GM20431 (cell line): ENCODE data around the gene KCTD5.

Experiments used
- in situ Hi-C: fragments of 300-500 bp; cut with MseI, MboI; formaldehyde crosslinking; loops from one replicate; pipeline ENCODE4 v1.15.0; 2020; ENCODE audit warnings: low sequenced_read_pairs; ENCODE audit not compliant: unreplicated experiment

KCTD5 gene

DNA sequence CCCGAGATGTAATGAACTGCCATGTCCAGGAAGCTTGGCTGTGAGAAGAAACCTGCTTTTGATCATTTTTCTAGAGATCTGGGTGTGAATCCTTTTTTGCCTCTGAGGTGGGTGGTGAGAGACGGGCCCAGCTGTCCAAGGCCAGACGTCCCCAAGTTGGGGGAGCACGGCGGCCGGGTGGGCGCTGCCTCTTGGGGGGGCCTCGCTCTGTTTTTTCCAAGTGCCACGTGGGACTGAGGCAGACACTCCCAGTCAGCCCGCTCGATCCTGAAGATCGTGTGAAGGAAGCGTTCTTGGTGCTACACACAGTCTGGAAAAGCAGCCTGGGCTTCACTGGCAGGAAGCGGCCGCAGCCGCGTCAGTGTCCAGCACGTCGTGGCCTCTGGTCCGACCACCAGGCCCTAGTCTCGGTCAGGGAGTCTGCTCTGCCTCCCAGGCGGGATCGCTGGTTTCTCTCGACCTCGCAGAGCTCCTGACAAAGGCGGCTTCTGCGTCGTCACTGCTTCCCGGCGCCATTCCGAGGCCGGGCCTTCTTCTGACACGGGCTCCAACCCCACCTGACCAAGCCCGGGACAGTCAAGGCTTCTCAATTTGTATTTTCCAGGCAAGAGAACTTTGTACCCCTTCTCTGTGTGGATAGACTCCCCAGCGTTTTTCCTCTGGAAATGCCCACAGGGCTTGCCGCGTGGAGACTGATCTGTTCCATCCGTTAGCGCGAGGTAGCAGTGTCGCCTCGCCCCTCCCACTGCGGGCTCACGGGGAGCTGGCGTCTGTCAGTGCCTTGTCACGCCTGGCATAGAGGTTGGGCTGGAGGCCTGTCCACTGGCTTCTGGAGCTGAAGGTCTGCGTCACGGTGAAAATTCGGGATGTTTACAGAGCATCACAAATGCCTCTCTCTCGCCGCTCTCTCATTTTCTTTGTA lies 25.3 kb downstream of the KCTD5 start:
- in situ Hi-C loops = no loop called here

DNA sequence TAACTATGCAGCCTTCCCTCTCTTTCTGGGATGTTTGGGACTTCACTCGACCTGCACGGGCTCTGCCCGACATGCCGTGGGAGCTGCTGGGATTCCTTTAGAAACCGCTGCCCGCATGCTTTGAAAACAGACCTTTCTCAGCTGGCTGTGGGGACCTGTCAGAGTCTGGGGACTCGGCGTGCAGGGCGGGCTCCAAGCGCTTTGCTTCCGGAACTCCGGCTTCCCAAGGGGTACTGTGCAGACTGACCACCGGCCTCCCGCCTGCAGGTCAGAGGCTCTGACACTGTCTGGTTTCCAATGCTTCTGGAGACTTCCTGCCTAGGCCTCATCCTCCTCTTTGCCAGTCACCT lies 25.9 kb downstream of the KCTD5 start:
- in situ Hi-C loops = no loop called here

DNA sequence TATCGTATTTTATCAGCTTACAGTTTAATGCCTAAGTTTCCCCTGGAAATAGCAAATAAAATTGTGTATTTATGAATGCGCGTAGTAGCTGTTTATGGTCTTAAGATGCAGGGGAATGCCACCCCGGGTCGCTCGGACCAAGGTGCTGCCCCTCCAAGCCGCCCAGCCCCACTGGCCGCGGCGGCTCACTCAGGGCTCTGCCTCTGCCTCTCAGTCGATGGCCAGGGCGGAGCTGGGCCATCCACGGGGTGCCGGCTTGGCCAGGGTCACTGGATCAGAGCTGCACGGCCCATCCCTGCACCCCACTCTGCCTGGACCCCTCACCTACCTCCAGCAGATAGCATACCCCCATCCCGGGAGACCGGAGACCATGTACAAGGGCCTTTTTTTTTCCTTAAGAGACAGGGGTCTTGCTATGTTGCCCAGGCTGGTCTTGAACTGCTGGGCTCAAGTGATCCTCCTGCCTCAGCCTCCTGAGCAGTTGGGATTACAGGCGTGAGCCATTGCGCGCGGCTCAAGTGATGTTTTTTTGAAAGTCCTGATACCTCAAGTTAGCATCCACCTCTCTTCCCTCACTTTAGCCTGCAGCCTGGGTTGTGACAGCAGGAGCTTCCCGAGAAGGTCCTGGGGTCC lies 26.7 kb downstream of the KCTD5 start:
- in situ Hi-C loops = no loop called here

- in situ Hi-C loops = no loop called here
Measured at GRCh38 chr16:2709588-2709984, 27.3 kb downstream of the KCTD5 start.

DNA sequence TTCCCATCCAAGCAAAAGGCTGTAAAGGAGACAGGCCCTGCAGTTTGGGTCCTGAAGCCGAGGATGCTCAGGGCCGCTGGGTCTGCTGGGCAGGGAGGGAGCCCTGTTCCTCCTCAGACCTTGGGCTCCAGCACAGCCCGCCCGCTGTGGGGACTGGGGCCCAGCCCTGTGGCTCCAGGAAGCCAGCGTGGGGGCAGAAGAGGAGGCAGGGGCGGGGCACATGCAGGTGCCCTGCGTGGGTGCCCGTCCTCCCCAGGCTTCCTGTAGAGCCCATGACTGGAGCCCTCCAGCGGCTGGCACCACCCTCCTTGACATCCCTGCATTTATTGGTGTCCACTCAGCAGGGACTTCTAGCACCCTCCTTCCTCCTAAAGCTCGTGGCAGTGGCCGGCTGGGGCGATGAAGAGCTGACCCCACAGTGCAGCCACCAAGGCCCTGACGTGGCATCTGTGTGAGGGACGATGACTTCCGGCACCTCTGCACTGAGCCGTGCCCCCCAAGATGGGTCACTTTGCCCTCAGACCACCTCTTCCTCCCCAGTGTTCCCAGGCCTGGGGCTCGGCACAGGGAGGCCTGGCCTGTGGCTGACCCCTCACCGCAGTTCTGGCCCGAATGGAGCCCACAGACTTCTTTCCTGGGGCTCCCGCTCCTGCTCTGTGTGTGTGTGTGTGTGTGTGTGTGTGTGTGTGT lies 27.8 kb downstream of the KCTD5 start:
- in situ Hi-C loops = no loop called here

- in situ Hi-C loops = no loop called here
Measured at GRCh38 chr16:2710711-2711231, 28.4 kb downstream of the KCTD5 start.

DNA sequence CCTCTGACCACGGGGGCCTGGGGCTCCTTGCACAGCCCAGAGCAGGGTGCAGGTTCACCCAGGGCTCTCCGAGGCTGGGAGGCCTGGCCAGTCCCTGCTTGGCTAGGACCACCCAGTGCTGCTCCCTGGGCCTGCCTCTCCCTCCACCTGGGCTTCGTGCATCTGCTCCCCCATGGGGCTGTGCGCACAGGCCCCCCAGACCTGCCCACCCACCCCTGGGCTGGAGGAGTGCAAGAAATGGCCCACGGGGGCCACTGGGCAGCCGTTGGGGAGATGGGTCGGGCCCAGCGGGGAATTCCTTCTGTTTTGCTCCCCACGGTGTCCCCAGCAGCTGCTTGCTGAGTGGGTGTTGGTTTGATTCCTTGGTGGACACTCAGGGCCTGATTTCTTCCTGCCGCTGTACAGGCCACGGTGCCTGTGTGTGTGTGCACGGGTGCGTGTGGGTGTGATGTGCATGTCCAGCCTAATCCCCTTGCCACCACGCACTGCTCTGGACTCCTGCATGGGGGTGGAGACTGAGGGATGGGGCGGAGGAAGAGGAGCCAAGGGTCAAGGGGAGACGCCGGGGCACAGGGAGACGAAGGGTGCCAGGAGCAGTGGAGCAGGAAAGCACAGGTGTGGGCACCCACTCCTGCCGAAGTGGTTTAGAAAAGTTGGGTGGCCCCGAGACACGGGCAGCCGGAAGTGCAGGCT lies 29.2 kb downstream of the KCTD5 start:
- in situ Hi-C loops = no loop called here

GRCh38 chr16:2712063-2712441 lies 29.7 kb downstream of the KCTD5 start:
- in situ Hi-C loops = no loop called here

DNA sequence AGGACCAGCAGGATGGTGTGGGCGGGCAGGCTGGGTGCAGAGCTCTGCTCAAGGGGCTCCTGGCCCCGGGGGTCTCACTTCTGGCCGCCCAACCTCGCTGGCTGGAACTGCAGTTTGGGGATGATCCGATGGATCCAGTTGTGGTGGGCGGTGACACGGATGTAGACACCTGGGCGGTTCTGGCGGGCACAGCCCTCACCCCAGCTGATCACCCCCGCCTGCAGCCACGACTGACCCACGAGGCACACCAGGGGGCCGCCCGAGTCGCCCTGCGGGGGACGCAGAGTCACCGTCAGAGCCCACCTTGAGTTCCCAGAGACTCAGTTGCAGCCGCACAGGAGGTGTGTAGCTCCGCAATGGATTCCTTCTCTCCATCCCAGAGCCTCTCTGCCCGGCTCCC lies 30.2 kb downstream of the KCTD5 start:
- in situ Hi-C loops = no loop called here

DNA sequence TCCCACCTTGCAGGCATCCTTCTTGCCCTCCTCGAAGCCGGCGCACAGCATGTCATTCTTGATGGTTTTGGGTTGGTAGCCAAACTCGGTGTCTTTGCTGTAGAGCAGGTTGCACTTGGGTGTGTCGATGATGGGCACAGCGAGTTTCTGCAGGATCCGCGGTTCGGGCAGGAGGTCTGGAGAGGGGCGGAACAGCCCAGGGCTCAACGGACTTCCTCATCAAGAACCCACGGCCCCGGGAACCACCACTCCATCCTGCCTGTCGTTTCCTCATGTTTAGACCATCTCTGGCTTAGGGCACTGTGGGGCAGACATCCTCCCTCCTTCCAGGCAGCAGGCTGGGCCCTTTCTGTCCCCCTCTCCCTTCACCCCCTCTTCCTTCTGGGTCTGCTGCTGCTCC lies 31.2 kb downstream of the KCTD5 start:
- in situ Hi-C loops = no loop called here

DNA sequence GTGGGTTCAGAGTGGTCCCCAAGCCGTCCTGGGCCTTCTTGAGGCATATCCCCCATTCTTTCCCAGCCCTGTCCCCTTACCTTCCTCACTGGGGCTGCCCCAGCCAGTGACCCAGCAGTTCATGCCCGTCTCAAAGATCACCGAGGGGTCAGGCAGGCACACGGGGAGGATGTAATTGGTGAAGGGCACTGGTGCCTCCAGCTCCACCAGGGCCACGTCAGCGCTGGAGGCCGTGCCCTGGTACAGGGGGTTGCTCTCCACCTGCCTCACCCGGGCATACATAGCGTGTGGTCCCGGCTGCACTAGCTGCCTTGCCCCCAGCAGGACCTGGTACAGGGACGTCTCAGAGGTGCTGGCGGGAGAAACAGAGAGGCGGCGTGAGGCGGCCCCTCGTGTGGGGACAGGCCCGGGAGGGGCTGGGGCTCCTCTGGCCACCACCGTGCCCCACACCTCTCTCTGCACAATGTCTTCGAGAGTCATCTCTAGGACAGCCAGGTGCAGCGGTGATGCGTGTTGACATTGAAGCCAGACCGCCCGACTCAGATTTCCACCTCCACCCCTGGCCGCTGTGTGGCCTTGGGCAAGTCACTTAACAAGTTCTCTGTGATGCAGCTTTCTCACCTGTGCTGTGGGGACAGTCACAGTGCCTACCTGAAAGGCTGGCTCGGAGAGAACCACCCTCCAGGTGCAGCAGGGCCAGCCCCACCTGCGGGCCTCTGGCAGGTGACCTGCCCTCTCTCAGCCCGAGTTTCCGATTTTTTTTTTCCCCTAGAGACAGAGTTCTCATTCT lies 31.9 kb downstream of the KCTD5 start:
- in situ Hi-C loops = no loop called here

- in situ Hi-C loops = no loop called here
Measured at GRCh38 chr16:2715064-2715463, 32.7 kb downstream of the KCTD5 start.

DNA sequence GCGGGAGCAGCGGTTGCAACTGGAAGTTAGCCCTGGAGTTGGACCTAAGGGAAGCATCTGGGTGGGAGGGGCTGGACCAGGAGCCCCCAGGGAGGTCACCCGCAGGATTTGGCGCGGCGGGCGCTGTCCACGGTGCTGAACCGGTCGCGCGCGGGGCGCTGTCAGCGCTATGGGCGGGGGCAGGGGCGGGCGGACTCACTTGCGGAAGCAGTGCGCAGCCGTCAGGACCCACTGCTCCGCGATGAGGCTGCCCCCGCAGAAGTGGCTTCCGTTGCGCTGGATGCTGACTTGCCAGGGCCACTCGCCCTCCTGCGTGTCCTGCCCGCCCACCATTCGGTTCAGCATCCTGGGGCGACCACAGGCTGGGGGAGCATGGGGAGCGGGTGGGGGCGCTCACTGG lies 33.2 kb downstream of the KCTD5 start:
- in situ Hi-C loops = no loop called here

DNA sequence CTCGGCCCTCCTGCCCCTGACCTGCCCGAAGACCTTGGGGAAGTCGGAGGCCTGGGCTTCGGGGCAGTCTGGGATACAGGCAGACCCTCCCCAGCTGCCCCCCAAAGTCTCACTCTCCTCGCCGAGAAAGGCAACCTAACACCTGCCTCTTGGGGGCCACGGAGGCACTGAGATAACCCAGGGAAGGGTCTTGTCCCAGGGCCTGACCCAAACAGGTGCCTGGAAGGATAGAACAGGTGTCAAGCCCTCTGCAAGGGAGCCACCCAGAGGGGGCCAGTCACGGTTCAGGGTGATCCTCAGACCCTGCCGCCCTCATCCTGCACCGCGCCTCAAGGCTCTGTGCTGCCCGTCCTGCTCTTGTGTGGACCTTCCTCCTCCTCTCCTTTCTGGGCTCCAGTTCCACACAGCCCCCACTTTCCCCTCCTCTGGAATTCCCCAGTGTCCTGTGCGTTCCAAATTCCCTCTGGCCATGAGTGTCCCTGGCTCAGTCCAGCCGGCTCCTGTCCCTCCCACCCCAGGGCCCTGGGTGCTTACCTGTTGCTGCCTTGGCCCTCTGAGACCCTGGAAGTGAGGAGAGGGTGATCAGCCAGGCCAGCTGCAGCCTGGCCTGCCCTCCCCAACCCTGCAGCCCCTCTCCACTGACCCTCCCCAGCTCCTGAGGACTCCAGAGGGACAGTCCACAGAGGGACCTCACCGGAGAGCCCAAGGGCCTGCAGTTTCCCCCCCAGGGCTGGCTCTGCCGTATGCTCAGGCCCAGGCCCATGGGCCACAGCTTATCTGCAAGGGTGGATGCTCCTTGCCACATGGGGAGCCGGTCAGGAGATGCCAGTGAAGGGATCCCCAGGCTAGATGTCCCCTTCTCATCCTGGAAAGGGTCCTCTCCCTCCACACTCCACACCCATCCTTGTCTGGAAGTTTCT lies 33.9 kb downstream of the KCTD5 start:
- in situ Hi-C loops = no loop called here

- in situ Hi-C loops = no loop called here
Measured at GRCh38 chr16:2716948-2717347, 34.6 kb downstream of the KCTD5 start.

- in situ Hi-C loops = no loop called here
Measured at GRCh38 chr16:2717383-2718263, 35.3 kb downstream of the KCTD5 start.

DNA sequence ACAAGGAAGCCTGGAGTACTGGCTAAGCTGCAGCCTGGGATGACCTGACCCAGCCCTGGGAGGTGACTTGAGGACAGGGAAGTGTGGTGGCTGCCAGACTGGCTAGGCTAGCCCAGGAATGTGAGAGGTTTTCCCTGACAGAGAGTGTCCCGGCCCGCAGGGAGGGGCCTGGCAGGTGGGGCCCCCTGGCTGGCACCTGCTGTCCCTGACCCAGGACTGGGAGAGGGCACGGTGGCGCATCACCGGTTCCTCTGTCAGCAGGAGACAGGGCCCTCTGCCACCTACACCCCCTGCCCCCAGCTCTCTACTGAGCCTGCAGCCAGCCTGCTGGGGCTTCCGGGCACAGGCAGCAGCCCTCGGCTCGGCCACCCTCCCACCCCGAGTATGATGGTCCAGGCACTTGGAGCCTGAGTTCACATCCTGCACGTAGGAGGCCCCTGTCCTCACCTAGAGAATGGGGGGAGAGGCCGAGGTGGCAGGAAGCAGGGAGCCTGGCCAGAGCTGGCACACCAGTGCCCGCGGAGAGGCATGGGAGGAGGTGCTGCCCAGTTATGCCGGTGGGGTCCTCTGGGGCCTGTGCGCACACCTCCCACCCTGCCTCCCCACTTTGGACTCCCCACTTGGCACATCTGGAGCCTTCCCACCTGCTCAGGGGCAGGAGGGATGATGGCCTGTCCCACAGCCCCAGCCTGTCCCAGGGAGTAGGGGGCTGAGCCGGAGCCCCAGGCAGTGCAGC lies 37.2 kb downstream of the KCTD5 start:
- in situ Hi-C loops = no loop called here
